WI38 (cell line): ENCODE measurements around the gene SNX11.

Experiments
- H3K4me3 ChIP-seq: 2 replicates; pipeline ENCODE4 v1.5.1; 2011; ENCODE audit warnings: low read depth, mild to moderate bottlenecking, control low read depth, low read length
- CTCF ChIP-seq: IDR thresholded peaks from 2 replicates; pipeline ENCODE4 v1.5.1; 2012; ENCODE audit warnings: low read depth, mild to moderate bottlenecking, control low read depth, low read length

The SNX11 gene

GRCh38 chr17:48155889-48156611, 48.5 kb downstream of the SNX11 start:
- no peak overlapping the region for H3K4me3 ChIP-seq
- TF ChIP-seq CTCF = no peak

- H3K4me3 ChIP-seq = no peak overlapping the region
- no peak for TF ChIP-seq CTCF
These were observed 51.7 kb downstream of the SNX11 start for GRCh38 chr17:48159232-48159631.

GRCh38 chr17:48160177-48161081, 52.9 kb downstream of the SNX11 start:
- no peak for TF ChIP-seq CTCF
- no peak overlapping the region for H3K4me3 ChIP-seq

- no peak overlapping the region for H3K4me3 ChIP-seq
- TF ChIP-seq CTCF = no peak
These were observed 53.8 kb downstream of the SNX11 start for GRCh38 chr17:48161127-48161905.

GRCh38 chr17:48162306-48162934, 54.9 kb downstream of the SNX11 start:
- no peak for TF ChIP-seq CTCF
- no peak overlapping the region for H3K4me3 ChIP-seq

- no peak overlapping the region for H3K4me3 ChIP-seq
These were observed 55.5 kb downstream of the SNX11 start for GRCh38 chr17:48162946-48163506.

More at GRCh38 chr17:48162946-48163506, 55.5 kb downstream of the SNX11 start:
- no peak for TF ChIP-seq CTCF
